Pancreas (tissue), 10 donors: ENCODE results near the gene CS. TPM values are rescaled to one million over a fixed set of nuclear protein-coding genes. Genes with fewer than 3 reads are reported as not detected.

ENCODE experiments used
- ATAC-seq, 4 donors: fragments of 200-7000 bp; cut with Tn5 transposase; one replicate each; pipeline versions ENCODE4 v1.8.0 to v1.9.1; 2020; ENCODE audit warnings: mild to moderate bottlenecking in 4 of 4, moderate library complexity in 4 of 4
- DNase-seq, 6 donors: peaks; one replicate each; pipeline ENCODE4 v3.0.0-alpha.2; 2020
- FAIRE-seq: peaks from 2 replicates; lab custom pipeline; 2012; peaks lifted over from hg19 to GRCh38; lab: Jason Lieb, UNC
- H3K27ac ChIP-seq, 4 donors: fragments of 200-600 bp; sonication (generic); 1 replicate in 3 of 4; 2 replicates in 1 of 4; pipeline versions ENCODE4 v1.5.0 to v1.8.0; 2020
- H3K27me3 ChIP-seq, 4 donors: fragments of 200-600 bp; one replicate each; pipeline ENCODE4 v1.8.0; 2021
- H3K36me3 ChIP-seq, 3 donors: fragments of 200-600 bp; sonication (generic) in 1 of 3; one replicate each; pipeline versions ENCODE4 v1.5.0 to v1.8.0; 2020 to 2021
- H3K4me1 ChIP-seq, 3 donors: fragments of 200-600 bp; one replicate each; pipeline ENCODE4 v1.8.0; 2021
- H3K4me3 ChIP-seq, 4 donors: fragments of 200-600 bp; sonication (generic) in 2 of 4; one replicate each; pipeline versions ENCODE4 v1.5.0 to v1.8.0; 2020 to 2021
- H3K9me3 ChIP-seq, 4 donors: fragments of 200-600 bp; one replicate each; pipeline ENCODE4 v1.8.0; 2021
- CTCF ChIP-seq, 4 donors: fragments of 200-600 bp; sonication (generic) in 3 of 4; IDR thresholded peaks; one replicate each; pipeline versions ENCODE4 v1.5.0 to v1.8.0; 2021; ENCODE audit warnings: antibody characterized with exemption in 4 of 4
- WGBS, 2 donors: extraction: QIAGEN DNeasy Blood & Tissue Kit; methylation state at CpG; one replicate each; pipeline ENCODE4 v1.1.7; 2013; 5-methylcytosine and 5-hydroxymethylcytosine counted together
- intact Hi-C, 3 donors: fragments of 100-400 bp; cut with DNase I; formaldehyde crosslinking; loops; one replicate each; pipeline versions ENCODE4 v1.11.1 to v1.14.2; 2022
- polyA plus RNA-seq, 2 donors: library from polyadenylated mRNA; stranded (reverse); fragments of 200-250 nt; gene quantifications; one replicate each; pipeline ENCODE4 v1.2.3, GENCODE V29; 2013
- total RNA-seq, 6 donors: library from RNA; stranded (reverse); fragmentation: NEBNext Ultra II Directional in 4 of 6; extraction: Animal tissue kit (Norgen Biotek cat#: 25700) in 4 of 6; gene quantifications; one replicate each; pipeline versions ENCODE4 v1.2.1 to v1.2.4, GENCODE V29; 2021 to 2023
- donor health status: healthy with polysubstance abuse.
- donor health status: DM: no; HTN: no; CAD: no; lungs with moderate emphysema.
- donor health status: DM: no; HTN: no; CAD: no.
- donor health status: control.
- donor health status: control.
- donor health status: Bipolar disorder and iron deficiency.
- donor health status: DM: yes; HTN: yes; CAD: no.
- donor health status: DM: no; HTN: no; CAD: no.
- donor health status: DM: no; HTN: no; CAD: no.
- donor health status: DM: yes; HTN: yes; CAD: no.

The CS gene
- total and polyA plus RNA-seq, 8 donors = 32.0 to 120 (median 87.7) TPM

- H3K27me3 ChIP-seq = no peaks in the 10 kb centered on the region
- 89 to 93% methylated on average over 8 of the region's 8 CpGs for WGBS, 2 donors
- peaks cover 0 to 6% (median 6%) of the 10 kb centered on the region in 3 donors for H3K4me1 ChIP-seq
- intact Hi-C loops = no loop called here
- ATAC-seq = no peak
- no peaks in the 10 kb centered on the region for H3K9me3 ChIP-seq
- peaks cover 0 to 79% (median 41%) of the 10 kb centered on the region in 3 donors for H3K36me3 ChIP-seq
- no peak for TF ChIP-seq CTCF (IDR thresholded peaks at IDR 0.05)
- no peak for FAIRE-seq
- H3K4me3 ChIP-seq = no peak overlapping the region
- H3K27ac ChIP-seq = no peak overlapping the region
- no peak for DNase-seq
Measured at GRCh38 chr12:56248711-56249110, 51.4 kb downstream of the CS start.

GRCh38 chr12:56247923-56248322, 52.2 kb downstream of the CS start:
- WGBS, 2 donors = 95 to 96% methylated on average over 16 of the region's 16 CpGs
- ATAC-seq (no peak), DNase-seq (no peak), FAIRE-seq (no peak)
- intact Hi-C loops = no loop called here
- no peak for TF ChIP-seq CTCF (IDR thresholded peaks at IDR 0.05)
- H3K4me1 ChIP-seq = peaks cover 0 to 13% (median 6%) of the 10 kb centered on the region in 3 donors
- H3K27me3 ChIP-seq = no peaks in the 10 kb centered on the region
- no peak overlapping the region for H3K4me3 ChIP-seq
- H3K36me3 ChIP-seq = peaks cover 0 to 79% (median 33%) of the 10 kb centered on the region in 3 donors
- H3K27ac ChIP-seq = no peak overlapping the region
- H3K9me3 ChIP-seq = no peaks in the 10 kb centered on the region

- H3K36me3 ChIP-seq = peaks cover 0 to 58% (median 25%) of the 10 kb centered on the region in 3 donors
- H3K27ac ChIP-seq = no peak overlapping the region
- intact Hi-C loops = no loop called here
- no peak for TF ChIP-seq CTCF (IDR thresholded peaks at IDR 0.05)
- no peak for DNase-seq
- no peak overlapping the region for H3K4me3 ChIP-seq
- H3K9me3 ChIP-seq = no peaks in the 10 kb centered on the region
- no peaks in the 10 kb centered on the region for H3K27me3 ChIP-seq
- no peak for ATAC-seq
- H3K4me1 ChIP-seq = peaks cover 0 to 13% (median 6%) of the 10 kb centered on the region in 3 donors
- FAIRE-seq = no peak
- WGBS, 2 donors = 93 to 94% methylated on average over 14 of the region's 14 CpGs
Measured at GRCh38 chr12:56244494-56244893, 55.6 kb downstream of the CS start.

- intact Hi-C loops = no loop called here
- peak; percentile 71 to 89 (median 78) for ATAC-seq
- DNase-seq = peak in 4 of 6 donors; percentile 62 to 80 (median 78)
- TF ChIP-seq CTCF (IDR thresholded peaks at IDR 0.05) = no peak
- no peaks in the 10 kb centered on the region for H3K9me3 ChIP-seq
- H3K36me3 ChIP-seq = peaks cover 0 to 53% (median 25%) of the 10 kb centered on the region in 3 donors
- H3K4me3 ChIP-seq = no peak overlapping the region
- peak overlapping the region in 2 of 4 donors; percentile 9 to 27 for H3K27ac ChIP-seq
- FAIRE-seq = no peak
- 3 to 15% methylated on average over 3 of the region's 3 CpGs for WGBS, 2 donors
- peaks cover 0 to 13% (median 6%) of the 10 kb centered on the region in 3 donors for H3K4me1 ChIP-seq
- H3K27me3 ChIP-seq = no peaks in the 10 kb centered on the region
Measured at GRCh38 chr12:56243731-56244181, 56.4 kb downstream of the CS start.

GRCh38 chr12:56242986-56243385, 57.1 kb downstream of the CS start:
- FAIRE-seq (no peak), DNase-seq (no peak), ATAC-seq (no peak)
- Histone ChIP-seq H3K4me1 (peaks cover 0 to 13% (median 6%) of the 10 kb centered on the region in 3 donors), H3K4me3 (no peak overlapping the region), H3K27me3 (no peaks in the 10 kb centered on the region), H3K9me3 (no peaks in the 10 kb centered on the region), H3K27ac (peak overlapping the region in 1 of 4 donors; percentile 27), H3K36me3 (peaks cover 0 to 45% (median 19%) of the 10 kb centered on the region in 3 donors)
- 74 to 85% methylated on average over 13 of the region's 13 CpGs for WGBS, 2 donors
- TF ChIP-seq CTCF (IDR thresholded peaks at IDR 0.05) = no peak
- intact Hi-C loops = no loop called here
